ENCODE measurements around the gene ARHGEF9.

ARHGEF9 gene

GRCh38 chrX:63746278-63746677 lies 38.7 kb downstream of the ARHGEF9 start:
- DNase-seq (ENCODE audit: low spot score), result no peak

GRCh38 chrX:63744850-63745394 lies 40.1 kb downstream of the ARHGEF9 start:
- no peak for DNase-seq (ENCODE audit: low spot score)

- no peak for DNase-seq (ENCODE audit: low spot score)
Observed at GRCh38 chrX:63743596-63743995, 41.4 kb downstream of the ARHGEF9 start.

GRCh38 chrX:63740382-63740781 lies 44.6 kb downstream of the ARHGEF9 start:
- DNase-seq (ENCODE audit: low spot score), result no peak

GRCh38 chrX:63739885-63740284 lies 45.1 kb downstream of the ARHGEF9 start:
- DNase-seq (ENCODE audit: low spot score), result no peak

GRCh38 chrX:63738696-63739095 lies 46.3 kb downstream of the ARHGEF9 start:
- no peak for DNase-seq (ENCODE audit: low spot score)

GRCh38 chrX:63737131-63737921 lies 47.7 kb downstream of the ARHGEF9 start:
- DNase-seq (ENCODE audit: low spot score), result no peak

- peak; percentile 7 for DNase-seq (ENCODE audit: low spot score)
Observed at GRCh38 chrX:63735882-63736281, 49.1 kb downstream of the ARHGEF9 start.

- no peak for DNase-seq (ENCODE audit: low spot score)
Observed at GRCh38 chrX:63720293-63720692, 64.7 kb downstream of the ARHGEF9 start.

- no peak for DNase-seq (ENCODE audit: low spot score)
Observed at GRCh38 chrX:63719633-63720032, 65.4 kb downstream of the ARHGEF9 start.

GRCh38 chrX:63718010-63718694 lies 66.9 kb downstream of the ARHGEF9 start:
- no peak for DNase-seq (ENCODE audit: low spot score)

GRCh38 chrX:63713526-63713925 lies 71.5 kb downstream of the ARHGEF9 start:
- peak; percentile 26 for DNase-seq (ENCODE audit: low spot score)

- no peak for DNase-seq (ENCODE audit: low spot score)
Observed at GRCh38 chrX:63708801-63709200, 76.2 kb downstream of the ARHGEF9 start.

GRCh38 chrX:63702556-63702955 lies 82.5 kb downstream of the ARHGEF9 start:
- DNase-seq (ENCODE audit: low spot score), result no peak

- DNase-seq (ENCODE audit: low spot score), result peak; percentile 76
Observed at GRCh38 chrX:63686878-63687714, 97.9 kb downstream of the ARHGEF9 start.

GRCh38 chrX:63680423-63680822 lies 104.6 kb downstream of the ARHGEF9 start:
- DNase-seq (ENCODE audit: low spot score), result no peak

GRCh38 chrX:63679432-63679831 lies 105.6 kb downstream of the ARHGEF9 start:
- no peak for DNase-seq (ENCODE audit: low spot score)

- DNase-seq (ENCODE audit: low spot score), result no peak
Observed at GRCh38 chrX:63675716-63676115, 109.3 kb downstream of the ARHGEF9 start.

- no peak for DNase-seq (ENCODE audit: low spot score)
Observed at GRCh38 chrX:63673896-63674295, 111.1 kb downstream of the ARHGEF9 start.

GRCh38 chrX:63664741-63665140 lies 120.3 kb downstream of the ARHGEF9 start:
- no peak for DNase-seq (ENCODE audit: low spot score)

GRCh38 chrX:63664083-63664482 lies 120.9 kb downstream of the ARHGEF9 start:
- peak; percentile 17 for DNase-seq (ENCODE audit: low spot score)

- DNase-seq (ENCODE audit: low spot score), result no peak
Observed at GRCh38 chrX:63661676-63662075, 123.3 kb downstream of the ARHGEF9 start.
